Glutamatergic neuron (in vitro differentiated cells): ENCODE results near the gene WNT7B. TPM values are rescaled to one million over a fixed set of nuclear protein-coding genes. Genes with fewer than 3 reads are reported as not detected.

ENCODE experiments used
- DNase-seq: peaks from one replicate; pipeline ENCODE4 v3.0.0; 2022
- H3K27ac Mint-ChIP-seq: one replicate; pipeline ENCODE4 v1.8.0; 2020; ENCODE audit warnings: mild to moderate bottlenecking, mixed read lengths, inconsistent platforms; ENCODE audit not compliant: unreplicated experiment
- H3K27me3 Mint-ChIP-seq: one replicate; pipeline ENCODE4 v1.8.0; 2020; ENCODE audit warnings: mild to moderate bottlenecking, moderate library complexity, mixed read lengths, inconsistent platforms; ENCODE audit not compliant: unreplicated experiment
- H3K36me3 Mint-ChIP-seq: one replicate; pipeline ENCODE4 v1.8.0; 2020; ENCODE audit warnings: mild to moderate bottlenecking, mixed read lengths, inconsistent platforms; ENCODE audit not compliant: unreplicated experiment
- H3K4me1 Mint-ChIP-seq: one replicate; pipeline ENCODE4 v1.8.0; 2020; ENCODE audit warnings: mild to moderate bottlenecking, low read depth, mixed read lengths, inconsistent platforms; ENCODE audit not compliant: unreplicated experiment
- H3K4me3 Mint-ChIP-seq: one replicate; pipeline ENCODE4 v1.8.0; 2020; ENCODE audit warnings: mild to moderate bottlenecking, mixed read lengths, inconsistent platforms; ENCODE audit not compliant: unreplicated experiment
- H3K9me3 Mint-ChIP-seq: one replicate; pipeline ENCODE4 v1.8.0; 2020; ENCODE audit warnings: mild to moderate bottlenecking, moderate library complexity, mixed read lengths, inconsistent platforms; ENCODE audit not compliant: unreplicated experiment
- CTCF ChIP-seq: fragments of 200-600 bp; sonication (generic); IDR thresholded peaks from one replicate; pipeline ENCODE4 v1.5.0; 2021; ENCODE audit not compliant: partially characterized antibody, unreplicated experiment
- total RNA-seq: library from RNA; stranded (reverse); fragmentation: NEBNext Ultra II Directional; extraction: Animal tissue kit (Norgen Biotek cat#: 25700); gene quantifications from one replicate; pipeline ENCODE4 v1.2.1, GENCODE V29; 2021; ENCODE audit not compliant: unreplicated experiment

The WNT7B gene
- total RNA-seq, 1 donor from 2014 or later, result 0.37 TPM

- Mint-ChIP-seq H3K36me3 (no peaks in the 10 kb centered on the region), H3K4me1 (peaks cover 8% of the 10 kb centered on the region), H3K27ac (no peak overlapping the region), H3K9me3 (peaks cover 6% of the 10 kb centered on the region), H3K4me3 (no peak overlapping the region), H3K27me3 (peaks cover 7% of the 10 kb centered on the region)
- no peak for DNase-seq
- no peak for TF ChIP-seq CTCF
Observed at GRCh38 chr22:46011627-46012181, 34.7 kb upstream of the WNT7B start.

- no peak for TF ChIP-seq CTCF
Observed at GRCh38 chr22:46010951-46011626, 34.1 kb upstream of the WNT7B start.

GRCh38 chr22:46010207-46010867 is 33.4 kb upstream of the WNT7B start:
- H3K4me3 Mint-ChIP-seq, result no peak overlapping the region
- H3K36me3 Mint-ChIP-seq, result no peaks in the 10 kb centered on the region
- peaks cover 5% of the 10 kb centered on the region for H3K4me1 Mint-ChIP-seq
- no peak for TF ChIP-seq CTCF
- peaks cover 9% of the 10 kb centered on the region for H3K27me3 Mint-ChIP-seq
- no peak overlapping the region for H3K27ac Mint-ChIP-seq
- DNase-seq, result no peak
- peaks cover 10% of the 10 kb centered on the region for H3K9me3 Mint-ChIP-seq

More at GRCh38 chr22:46010951-46011626, 34.1 kb upstream of the WNT7B start:
- no peak overlapping the region for H3K4me3 Mint-ChIP-seq
- H3K27ac Mint-ChIP-seq, result no peak overlapping the region
- H3K9me3 Mint-ChIP-seq, result peaks cover 7% of the 10 kb centered on the region
- H3K4me1 Mint-ChIP-seq, result peaks cover 8% of the 10 kb centered on the region
- no peak for DNase-seq
- peaks cover 7% of the 10 kb centered on the region for H3K27me3 Mint-ChIP-seq
- H3K36me3 Mint-ChIP-seq, result no peaks in the 10 kb centered on the region

- no peak for TF ChIP-seq CTCF
- no peak for DNase-seq
- no peak overlapping the region for H3K27ac Mint-ChIP-seq
Observed at GRCh38 chr22:46009730-46010129, 32.8 kb upstream of the WNT7B start.

More at GRCh38 chr22:46009730-46010129, 32.8 kb upstream of the WNT7B start:
- Mint-ChIP-seq H3K4me1 (no peaks in the 10 kb centered on the region), H3K27me3 (peaks cover 7% of the 10 kb centered on the region), H3K9me3 (peaks cover 7% of the 10 kb centered on the region), H3K36me3 (no peaks in the 10 kb centered on the region), H3K4me3 (no peak overlapping the region)
